Activated naive CD4-positive, alpha-beta T cell (primary cell): ENCODE results near the gene PPP1R1B.

Experiments used
- DNase-seq, 4 experiments: peaks; one replicate each; lab custom pipeline; 2025; lab: John Stamatoyannopoulos, UW

PPP1R1B gene

DNA sequence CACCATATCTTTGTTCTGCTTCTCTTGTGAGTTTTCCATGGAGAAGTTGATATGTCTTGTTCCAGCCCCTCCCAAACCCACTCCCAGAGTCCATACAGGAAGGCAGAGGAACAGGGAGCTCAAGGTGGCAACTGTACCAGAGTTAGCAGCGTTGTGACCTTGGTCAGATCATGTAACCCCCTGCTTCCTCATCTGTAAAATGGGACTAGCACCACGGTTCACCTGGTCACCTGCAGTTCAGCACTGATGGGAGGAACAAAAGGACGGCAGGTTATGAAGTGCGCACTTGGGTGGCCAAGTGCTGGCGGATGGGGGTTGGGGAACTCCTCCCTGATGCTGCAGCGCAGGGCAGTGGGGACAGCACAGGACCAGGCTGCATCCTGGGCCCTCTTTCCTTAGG, 11.3 kb upstream of the PPP1R1B start:
- no peak for DNase-seq

DNA sequence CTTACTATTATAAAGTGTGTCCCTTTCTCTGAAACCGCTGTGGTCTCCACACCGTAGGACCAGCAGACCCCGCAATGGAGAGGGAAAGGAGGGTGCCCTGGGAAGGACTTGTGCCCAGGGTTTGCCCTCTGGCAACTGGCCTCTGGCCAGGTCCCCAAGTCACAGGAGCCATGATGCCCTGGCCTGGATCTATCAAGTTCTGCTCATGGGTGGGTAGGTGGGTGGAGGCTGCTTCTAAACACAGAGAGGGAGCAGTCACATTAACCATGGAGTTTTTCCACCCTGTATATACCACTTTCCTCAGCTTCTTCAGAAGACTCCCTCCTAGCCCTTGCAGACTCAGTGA, 9.7 kb upstream of the PPP1R1B start:
- DNase-seq, result no peak

DNA sequence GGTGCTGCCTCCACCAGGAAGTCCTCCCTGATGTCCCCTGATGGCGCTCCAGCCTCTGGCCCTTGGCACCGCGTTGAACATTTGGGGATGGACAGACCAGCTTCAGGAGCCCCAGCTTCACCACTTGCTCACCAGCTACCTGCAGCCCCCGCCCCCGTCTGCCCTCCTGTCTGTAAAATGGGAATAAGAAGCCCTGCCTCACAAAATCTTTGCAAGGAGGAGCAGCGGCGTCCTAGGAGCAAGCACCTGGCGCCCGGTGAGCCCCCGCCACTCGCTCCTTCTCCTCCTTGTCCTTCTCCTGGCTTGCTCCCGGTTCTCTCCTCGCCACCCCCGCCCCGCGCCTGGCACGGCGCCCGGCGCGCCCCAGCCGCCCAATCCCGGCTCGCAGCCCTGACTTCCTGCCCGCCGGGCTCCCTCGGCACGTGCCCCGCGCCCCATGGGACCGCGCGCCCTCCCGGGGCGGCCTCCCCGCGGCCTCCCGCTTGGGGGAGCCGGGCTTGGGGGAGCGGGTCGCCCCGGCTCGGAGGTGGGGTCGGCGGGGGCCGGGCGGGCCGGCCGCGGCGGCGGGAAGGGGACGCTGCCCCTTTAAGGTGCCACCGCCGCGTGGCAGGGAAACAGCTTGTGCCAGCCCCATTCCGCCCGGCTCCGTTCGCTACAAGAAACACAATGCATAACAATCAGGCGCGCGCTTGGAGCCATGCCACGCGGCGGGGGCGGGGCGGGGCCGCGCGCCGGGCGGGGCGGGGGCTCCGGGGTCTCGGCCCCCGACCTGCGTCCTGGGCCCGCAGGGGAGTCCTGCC, 9.1 kb upstream of the PPP1R1B start:
- DNase-seq, result peak; percentile 25 to 60 (median 35)

DNA sequence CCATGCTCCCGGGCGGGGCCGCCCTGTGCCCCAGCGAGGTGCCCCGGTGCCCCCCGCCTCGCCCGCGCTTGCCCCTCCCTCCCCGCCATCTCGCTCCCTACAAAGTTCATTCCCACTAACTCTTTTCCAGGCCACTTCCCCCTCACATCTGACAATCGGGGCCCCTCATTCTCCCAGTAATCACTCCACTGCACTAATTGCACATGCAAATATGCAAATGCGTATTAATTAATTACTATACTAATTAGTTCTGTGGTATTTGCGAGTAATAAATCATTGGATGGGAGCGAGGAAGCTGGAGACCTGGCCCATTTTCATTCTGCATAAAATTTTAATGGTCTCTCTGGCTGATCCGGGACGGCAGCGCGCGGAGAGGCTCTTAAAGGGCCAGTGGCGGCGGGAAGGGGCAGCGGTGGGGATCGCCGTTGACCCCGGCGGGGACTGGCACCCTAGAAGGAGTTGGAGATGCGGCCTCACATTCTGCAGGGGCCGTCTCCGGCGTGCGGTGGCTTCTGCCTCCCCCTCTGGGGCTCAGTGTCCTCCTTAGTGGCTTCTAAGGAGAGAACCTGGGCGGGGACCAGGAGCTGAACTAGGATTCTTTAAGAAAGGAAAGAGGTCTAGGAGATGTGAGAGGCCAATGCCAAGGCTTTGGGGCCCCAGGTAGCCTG, 8.4 kb upstream of the PPP1R1B start:
- DNase-seq, result no peak

DNA sequence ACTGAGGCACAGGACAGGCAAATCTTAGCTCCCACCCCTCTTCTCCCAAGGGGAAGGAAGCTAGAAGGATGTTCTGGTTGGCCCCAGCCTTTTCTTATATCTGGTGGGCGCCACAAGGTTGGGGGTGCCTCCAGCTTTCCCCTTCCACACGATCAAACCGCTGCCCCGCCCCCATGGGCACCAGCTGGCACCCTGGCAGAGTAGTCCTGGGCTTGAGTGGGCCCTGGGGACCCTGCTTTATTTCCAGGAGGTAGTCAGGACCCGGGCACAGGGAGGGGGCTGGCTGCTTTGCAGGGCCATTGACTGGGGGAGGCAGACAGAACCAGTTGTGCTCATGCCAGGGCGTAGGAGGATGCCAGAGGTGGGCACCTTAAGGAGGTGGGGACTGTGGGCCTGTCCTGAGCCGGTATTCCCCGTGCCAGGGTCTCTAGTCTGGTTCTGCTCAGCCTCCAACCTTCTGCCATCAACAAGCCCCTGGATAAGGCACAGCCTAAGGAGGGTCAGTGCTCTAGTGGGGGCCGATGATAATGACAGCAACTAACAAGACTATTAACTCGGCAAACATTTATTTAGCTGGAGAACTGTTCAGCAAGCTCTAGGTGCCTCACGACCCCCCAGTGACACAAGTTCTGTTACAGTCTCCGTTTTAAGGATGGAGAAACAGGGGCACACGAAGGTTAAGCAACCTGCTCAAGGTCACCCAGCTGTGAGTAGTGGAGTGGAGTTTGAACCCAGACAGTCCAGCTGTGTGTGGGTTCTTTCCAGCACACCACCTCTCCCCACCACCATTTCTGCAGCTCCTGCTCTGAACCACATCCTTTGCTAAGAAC, 7.6 kb upstream of the PPP1R1B start:
- no peak for DNase-seq

DNA sequence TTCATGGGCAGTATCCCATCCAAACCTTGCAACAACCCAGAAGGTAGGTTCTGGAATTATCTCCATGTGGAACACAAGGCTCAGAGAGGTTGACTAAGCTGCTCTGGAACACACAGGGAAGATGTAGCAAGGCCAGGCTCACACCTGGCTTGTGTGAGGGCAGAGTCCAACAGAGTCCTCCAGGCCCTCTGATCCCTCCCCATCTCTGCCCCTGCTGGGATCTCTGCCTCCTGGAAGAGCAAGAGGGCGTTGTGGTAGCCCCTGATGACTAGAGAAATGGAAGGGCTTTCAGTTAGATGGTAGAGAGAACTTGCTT, 7.0 kb upstream of the PPP1R1B start:
- no peak for DNase-seq

DNA sequence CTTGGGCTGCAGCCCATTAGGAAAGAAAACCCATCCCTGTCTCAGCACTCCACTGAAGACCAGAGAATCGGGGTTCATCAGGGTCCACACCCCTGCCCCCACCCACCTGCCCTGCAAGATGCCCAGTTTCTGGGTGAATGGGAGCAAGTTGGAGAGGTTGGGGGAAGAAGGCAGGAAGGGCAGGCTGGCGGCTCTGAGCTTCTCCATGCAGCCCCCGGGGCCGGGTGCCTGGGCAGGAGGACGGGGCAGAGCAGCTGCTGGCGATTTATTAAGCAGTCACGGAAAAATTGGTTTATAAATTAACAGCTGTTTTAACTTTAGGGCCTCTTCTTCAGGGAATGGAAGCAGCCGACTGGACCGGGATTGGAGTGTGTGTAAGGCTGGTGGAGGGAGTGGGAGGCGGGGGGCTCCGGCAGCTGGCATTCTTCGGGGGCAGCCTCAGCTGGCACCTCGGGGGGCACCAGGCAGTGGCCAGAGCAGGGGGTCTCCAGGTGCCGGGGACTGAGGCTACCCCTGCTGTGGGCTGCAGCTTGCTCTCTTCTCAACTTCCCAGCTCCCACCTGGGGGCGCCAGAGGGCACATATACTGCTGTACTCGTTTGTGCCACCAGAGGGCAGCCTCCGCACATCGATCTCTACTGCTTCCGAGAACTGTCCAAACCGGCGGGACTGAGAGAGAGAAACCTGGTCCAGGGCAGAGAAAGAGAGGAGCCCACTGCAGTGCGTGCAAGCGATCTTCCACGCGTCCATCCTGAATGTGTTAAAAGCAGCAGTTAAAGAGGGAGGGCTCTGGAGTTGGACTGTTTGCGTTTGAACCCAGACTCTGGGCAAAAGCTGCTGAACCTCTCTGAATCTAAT, 5.0 kb upstream of the PPP1R1B start:
- DNase-seq, result peak; percentile 82 to 89 (median 85)

DNA sequence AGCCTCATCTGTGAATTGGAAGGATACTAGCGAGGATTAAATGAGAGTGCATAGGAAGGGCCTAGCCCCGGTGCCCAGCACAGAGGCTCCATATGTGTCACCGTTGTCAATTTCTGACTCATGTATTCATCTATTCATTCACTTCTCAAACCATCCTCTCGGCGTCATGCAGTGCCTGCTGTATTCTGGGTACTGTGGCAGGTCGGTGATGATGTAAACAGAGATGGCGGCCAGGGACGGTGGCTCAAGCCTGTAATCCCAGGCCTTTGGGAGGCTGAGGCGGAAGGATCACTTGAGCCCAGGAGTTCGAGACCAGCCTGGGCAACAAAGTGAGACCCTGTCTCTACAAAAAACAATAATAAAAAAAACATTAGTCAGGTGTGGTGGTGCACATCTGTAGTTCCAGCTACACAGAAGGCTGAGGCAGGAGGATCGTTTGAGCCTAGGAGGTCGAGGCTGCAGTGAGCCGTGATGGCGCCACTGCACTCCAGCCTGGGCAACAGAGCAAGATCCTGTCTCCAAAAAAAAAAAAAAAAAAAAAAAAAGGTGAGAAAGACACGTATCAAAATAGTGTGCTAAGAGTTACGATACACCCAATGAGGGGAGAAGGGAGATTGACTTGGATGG, 4.3 kb upstream of the PPP1R1B start:
- no peak for DNase-seq

DNA sequence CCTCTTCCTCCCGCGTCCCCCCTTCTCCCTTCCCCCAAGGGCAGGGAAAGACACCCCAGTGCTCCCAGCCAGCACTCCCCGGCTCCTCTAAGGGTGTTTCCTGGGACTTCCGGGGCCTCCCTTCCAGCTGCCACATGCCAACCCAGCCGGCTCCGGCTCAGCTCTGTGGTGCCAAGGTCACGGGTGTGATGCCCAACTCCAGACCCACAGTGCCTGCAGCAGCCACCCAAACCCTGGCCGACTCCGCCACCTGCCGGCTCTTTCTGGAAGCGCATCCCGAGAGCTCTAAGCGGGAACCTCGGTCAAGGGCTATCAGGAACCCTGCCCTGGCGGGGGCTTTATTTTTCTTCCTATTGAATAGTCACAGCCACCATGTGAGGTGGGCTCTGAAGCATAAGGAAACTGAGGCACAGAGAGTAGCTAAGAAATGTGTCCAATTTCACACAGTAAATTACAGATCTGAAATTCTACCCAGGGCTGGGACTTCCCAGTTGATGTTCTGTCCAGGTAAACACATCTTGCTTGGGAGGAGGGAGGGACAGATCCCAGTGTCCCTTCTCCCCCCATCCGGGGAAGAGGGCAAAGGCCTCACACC, 3.3 kb upstream of the PPP1R1B start:
- DNase-seq, result peak; percentile 69 to 88 (median 82)

DNA sequence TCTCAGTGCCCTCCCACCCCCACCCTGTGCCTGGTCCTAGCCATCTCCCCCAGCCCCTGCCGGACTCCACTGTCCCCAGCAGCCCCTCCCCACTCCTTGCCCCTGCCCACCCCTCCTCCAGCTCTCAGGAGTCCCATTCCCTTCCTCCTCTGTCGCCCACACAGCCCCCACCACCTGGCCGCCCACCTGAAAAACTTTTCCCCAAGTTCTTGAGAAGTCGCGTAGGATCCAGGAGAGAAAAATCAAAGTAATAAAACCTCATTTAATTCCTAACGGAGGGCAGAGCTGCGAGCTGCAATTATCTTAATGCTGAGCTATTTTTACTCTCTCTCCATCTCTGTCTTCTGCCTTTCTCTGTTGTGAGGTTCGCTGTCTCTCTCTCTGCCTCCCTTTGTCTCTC, 2.4 kb upstream of the PPP1R1B start:
- DNase-seq, result no peak

DNA sequence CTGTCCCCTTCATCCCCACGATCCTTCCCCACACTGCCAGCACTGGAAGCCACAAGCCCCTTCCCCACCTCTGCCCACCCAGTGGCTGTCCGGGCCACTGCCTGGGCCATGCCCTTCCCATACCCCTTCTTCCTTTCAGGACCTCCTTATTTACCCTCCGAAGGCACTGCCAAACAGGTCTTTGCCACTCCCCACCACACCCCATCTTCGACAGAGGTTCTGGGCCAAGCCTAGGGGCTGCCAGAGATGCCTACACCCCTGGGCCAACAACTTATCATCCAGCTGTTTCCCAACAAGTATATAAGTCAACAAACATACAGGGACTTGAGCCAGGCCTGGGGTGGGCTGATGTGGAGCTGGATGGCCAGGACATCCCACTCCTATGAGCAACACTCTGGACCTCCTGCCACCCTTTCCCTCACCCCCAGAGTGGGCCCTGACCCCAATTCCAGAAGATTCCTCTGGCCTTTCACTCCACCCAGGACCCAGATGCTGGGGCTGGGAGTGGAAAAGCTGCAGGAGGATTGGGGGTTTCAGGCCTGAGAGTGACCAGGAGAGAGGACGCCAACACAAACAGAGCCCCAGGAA, 1.5 kb upstream of the PPP1R1B start:
- no peak for DNase-seq

DNA sequence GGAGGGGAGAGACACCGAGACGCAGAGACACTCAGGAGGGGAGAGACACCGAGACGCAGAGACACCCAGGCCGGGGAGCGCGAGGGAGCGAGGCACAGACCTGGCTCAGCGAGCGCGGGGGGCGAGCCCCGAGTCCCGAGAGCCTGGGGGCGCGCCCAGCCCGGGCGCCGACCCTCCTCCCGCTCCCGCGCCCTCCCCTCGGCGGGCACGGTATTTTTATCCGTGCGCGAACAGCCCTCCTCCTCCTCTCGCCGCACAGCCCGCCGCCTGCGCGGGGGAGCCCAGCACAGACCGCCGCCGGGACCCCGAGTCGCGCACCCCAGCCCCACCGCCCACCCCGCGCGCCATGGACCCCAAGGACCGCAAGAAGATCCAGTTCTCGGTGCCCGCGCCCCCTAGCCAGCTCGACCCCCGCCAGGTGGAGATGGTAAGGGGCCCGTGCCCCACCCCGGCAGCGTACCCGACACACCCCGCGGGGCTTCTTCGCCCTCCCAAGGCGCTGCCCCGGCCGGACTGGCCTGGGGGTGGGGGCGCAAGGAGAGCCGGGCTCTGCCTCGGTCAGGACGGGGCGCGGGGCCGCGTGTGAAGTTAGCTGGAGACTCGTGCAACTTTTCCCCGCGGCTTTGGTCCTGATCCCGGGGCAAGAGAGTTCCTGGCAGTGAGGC, 427 bp downstream of the PPP1R1B start:
- no peak for DNase-seq

DNA sequence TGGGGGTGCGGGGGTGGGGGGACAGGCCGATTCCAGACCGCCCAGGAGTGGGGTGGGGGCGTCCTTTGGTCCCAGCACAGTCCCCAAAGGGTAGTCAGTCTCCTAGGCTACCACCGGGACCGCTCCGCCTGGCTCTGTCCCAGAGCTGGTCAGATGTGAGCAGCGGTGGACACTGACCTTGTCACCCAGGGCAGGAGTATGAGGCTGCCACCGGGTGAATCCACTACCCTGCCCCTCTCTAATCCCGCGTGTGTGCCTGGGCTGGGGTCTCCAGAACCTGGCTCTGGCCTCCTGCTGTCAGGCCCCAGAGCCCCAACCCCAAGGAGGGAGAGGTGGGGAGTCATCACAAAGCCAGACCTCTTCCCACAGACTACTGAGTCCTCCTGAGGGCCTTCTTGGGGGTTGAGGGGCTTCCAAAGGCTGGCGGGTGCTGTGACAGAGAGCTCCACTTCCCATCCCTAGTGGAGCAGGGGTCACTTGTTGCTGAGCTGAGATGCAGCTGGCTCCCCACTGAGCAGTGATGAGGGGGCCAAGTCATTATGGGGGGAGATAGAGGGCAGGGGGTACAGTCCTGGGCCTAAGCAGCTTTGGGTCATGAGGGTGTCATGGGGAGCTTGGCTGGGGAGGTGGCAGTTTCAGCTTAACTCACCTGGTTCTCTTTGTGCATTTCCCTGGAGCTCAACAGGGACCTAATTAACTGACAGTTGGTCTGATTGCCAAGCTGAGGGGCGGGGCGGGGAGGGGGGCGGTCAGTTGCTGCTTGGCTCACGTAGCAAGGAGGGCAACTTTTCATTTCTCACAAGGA, 1.2 kb downstream of the PPP1R1B start:
- DNase-seq, result no peak

DNA sequence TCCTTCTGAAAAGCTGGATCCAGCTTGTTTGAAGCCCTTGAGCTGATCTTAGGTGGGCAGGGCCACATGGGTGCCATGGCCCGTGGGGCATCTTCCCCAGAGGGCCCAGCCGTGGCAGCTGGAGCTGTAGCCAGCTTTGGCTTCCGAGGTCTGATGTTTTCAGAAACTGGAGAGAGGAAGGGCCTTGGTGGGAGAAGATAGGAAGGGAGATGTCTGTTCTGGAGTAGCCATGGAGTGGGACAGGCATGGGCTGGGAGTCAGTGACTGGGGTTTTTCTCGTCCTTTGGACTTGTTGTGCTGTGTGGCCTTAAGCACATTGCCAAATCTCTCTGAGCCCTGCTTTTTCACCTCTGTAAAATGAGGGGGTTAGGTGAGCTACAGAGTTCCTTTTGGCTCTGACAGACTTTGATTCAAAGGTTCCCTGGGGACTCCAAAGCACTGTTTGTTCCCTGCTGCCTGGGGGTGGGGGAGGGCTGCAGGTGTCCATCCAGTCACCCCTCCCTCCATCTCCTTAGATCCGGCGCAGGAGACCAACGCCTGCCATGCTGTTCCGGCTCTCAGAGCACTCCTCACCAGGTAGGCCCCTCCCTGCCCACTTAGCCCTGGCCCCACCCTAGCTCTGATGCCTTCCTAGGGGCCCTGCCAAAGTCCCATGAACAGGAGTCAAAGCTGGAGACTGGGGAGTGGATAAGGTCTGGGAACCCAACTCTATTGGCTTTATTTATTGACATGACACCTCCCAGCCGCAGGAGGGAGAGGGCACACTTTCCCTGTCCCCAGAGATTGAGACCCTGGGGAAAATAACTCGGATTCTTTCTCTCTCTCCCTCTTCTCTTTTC, 2.1 kb downstream of the PPP1R1B start:
- DNase-seq, result no peak

DNA sequence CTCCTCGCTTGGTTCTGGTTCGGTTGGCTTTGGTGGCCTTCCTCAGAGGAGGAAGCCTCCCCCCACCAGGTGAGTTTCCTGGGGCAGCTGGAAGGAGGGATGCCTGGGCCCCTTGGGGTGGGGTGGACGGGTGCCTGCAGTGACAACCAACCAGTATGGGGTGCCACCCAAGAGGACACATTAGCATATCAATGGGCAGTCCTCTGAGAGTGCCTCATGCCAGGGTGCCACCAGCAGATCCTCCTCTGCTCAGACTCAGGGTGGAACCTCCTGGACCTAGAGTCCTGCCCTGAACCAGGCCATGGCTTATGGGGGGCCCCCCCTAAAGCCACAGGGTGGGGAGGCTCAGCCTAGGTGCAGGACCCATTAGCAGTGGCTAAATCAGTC, 2.7 kb downstream of the PPP1R1B start:
- no peak for DNase-seq

DNA sequence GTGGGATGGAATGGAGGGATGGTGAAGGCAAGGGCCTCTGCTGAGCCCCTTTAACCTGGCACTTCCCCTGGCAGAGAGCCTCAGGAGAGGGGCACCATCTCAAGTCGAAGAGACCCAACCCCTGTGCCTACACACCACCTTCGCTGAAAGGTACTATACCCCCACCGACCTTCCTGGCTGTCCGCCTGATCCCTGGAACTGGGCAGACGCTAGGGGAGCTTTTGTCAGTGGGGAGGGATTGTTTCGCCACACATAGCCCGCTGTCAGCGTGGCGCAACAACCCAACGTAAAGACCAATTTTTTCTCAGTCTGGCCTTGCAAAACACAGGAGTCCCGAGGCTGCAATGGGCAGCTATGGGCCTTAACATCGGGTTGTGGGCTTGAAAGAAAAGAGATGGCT, 3.1 kb downstream of the PPP1R1B start:
- no peak for DNase-seq

DNA sequence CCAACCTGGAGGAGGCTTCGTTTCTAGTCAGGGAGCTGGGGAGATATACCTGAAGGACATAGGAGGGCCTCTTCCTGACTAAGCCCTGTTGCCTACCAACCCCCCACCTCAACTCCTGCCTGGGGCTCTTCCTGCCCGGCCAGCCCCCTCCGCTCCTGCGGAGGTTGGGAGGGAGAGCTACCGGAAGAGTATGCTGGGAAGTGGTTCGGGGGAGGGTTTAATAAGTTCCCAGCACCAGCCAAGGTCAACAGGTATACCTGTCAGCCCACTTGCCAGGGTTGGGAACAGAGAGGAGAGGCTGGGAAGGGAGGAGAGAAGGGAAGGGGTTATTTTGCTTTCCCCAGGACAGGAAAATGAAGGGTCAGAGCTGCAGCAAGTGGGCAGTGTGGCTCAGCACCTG, 4.7 kb downstream of the PPP1R1B start:
- no peak for DNase-seq

DNA sequence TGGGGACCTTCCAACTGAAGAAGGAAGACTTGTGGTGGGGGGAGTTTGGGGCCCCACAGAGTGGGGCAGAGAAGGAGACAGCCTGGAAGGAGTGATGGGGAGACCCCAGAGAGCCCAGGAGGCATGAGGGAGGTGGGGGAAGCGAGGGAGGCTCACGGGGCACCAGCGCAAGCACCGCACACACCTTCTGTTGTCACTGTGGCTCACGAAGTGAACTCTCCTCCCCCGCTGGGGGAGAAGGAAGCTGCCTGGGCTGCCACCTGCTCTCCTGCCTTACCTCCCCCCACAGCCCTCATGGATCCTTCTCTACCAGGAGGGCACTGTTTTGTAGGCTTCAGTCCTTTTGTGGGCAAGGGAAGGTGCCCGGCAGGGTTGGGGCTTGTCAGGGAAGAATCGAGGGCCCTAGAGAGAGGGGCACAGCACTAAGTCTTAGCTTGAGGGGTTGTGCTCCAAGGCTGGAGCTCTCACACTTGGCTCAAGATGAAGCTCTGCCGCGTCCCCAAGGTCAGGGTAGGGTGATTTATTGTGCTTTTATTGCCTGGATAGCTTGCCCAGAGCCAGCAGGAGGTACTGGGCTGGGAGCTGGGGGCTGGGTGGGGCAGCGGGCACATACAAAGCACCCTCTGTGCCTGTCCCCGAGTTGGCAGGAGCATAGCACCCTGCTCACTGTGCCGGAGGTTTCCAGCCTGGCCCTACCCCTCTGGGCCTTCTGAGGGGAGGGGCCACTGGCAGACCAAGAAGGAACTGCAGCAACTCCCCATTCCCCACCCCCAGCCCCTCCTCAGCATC, 5.6 kb downstream of the PPP1R1B start:
- DNase-seq, result no peak
